HepG2 (cell line): Measurements from ENCODE around the gene MRPL39. TPM values are rescaled to one million over a fixed set of nuclear protein-coding genes. Genes with fewer than 3 reads are reported as not detected.

Experiments used
- ATAC-seq: fragments of 200-7000 bp; cut with Tn5 transposase; 3 replicates; pipeline ENCODE4 v1.9.1; 2020; ENCODE audit warnings: mild to moderate bottlenecking, moderate library complexity
- BruUV-seq: library from RNA; stranded (reverse); fragments of 400-500 nt; replicated peaks from 2 replicates; lab custom pipeline; 2021; lab: Mats Ljungman, UMichigan
- CTCF ChIA-PET: fragments of 300-600 bp; formaldehyde crosslinking; extraction: SDS; loops from one replicate; lab custom pipeline; 2021; ENCODE audit warnings: low total read pairs, inconsistent platforms, low intra/inter-chr PET ratio; lab: Yijun Ruan, JAX
- POLR2A ChIA-PET: fragments of 350-600 bp; sonication (Branson Sonifier 250); formaldehyde crosslinking; loops from one replicate; lab custom pipeline; 2020; ENCODE audit warnings: antibody characterized with exemption, inconsistent platforms; lab: Yijun Ruan, JAX
- DNase-seq: peaks from one replicate; pipeline ENCODE4 v3.0.0-alpha.2; 2015; ENCODE audit warnings: low spot score
- FAIRE-seq: peaks from 3 replicates; lab custom pipeline; 2011; peaks lifted over from hg19 to GRCh38; lab: Jason Lieb, UNC
- H2AFZ ChIP-seq: one replicate; pipeline ENCODE4 v1.6.1; 2011; ENCODE audit warnings: low read length, inconsistent platforms
- H3K27ac ChIP-seq: fragments of 300-600 bp; 3 replicates; pipeline ENCODE4 v1.8.0; 2011; ENCODE audit warnings: mixed run types, mild to moderate bottlenecking, mixed read lengths, low read length, inconsistent platforms; ENCODE audit not compliant: insufficient read depth; ENCODE audit errors: extremely low read length
- H3K27me3 ChIP-seq, 2 experiments: fragments of 200-600 bp in 1 of 2; 2 replicates in 1 of 2; 3 replicates in 1 of 2; pipeline versions ENCODE4 v1.6.0 to v1.8.0; 2011; ENCODE audit warnings: low read length in 2 of 2, mild to moderate bottlenecking in 2 of 2, moderate library complexity in 2 of 2, inconsistent platforms in 1 of 2; ENCODE audit not compliant: insufficient read depth in 2 of 2, control insufficient read depth in 1 of 2
- H3K36me3 ChIP-seq, 2 experiments: fragments of 200-600 bp in 1 of 2; replicated peaks in 1 of 2; 2 replicates in 1 of 2; 3 replicates in 1 of 2; pipeline versions ENCODE4 v1.5.1 to v1.8.0; 2011; ENCODE audit warnings: low read length in 2 of 2, inconsistent platforms in 1 of 2; ENCODE audit not compliant: insufficient read depth in 2 of 2, control insufficient read depth in 1 of 2
- H3K4me1 ChIP-seq: 2 replicates; pipeline ENCODE4 v1.5.1; 2012; ENCODE audit warnings: low read length, inconsistent platforms; ENCODE audit not compliant: insufficient read depth
- H3K4me2 ChIP-seq: 2 replicates; pipeline ENCODE4 v1.6.0; 2011; ENCODE audit warnings: low read depth, low read length, inconsistent platforms
- H3K4me3 ChIP-seq, 3 experiments: fragments of 200-600 bp in 1 of 3; sonication (generic), shearing (Covaris generic) in 1 of 3; replicated peaks in 1 of 3; 2 replicates each; pipeline ENCODE4 v1.5.1; 2011 to 2016; ENCODE audit warnings: low read length in 3 of 3, inconsistent platforms in 2 of 3, low read depth in 2 of 3, mild to moderate bottlenecking in 2 of 3, control low read depth in 1 of 3, mixed read lengths in 1 of 3; ENCODE audit not compliant: insufficient read depth in 1 of 3
- H3K79me2 ChIP-seq: one replicate; pipeline ENCODE4 v1.6.1; 2011; ENCODE audit warnings: low read length, inconsistent platforms; ENCODE audit not compliant: insufficient read depth
- H3K9ac ChIP-seq: 2 replicates; pipeline ENCODE4 v1.6.0; 2011; ENCODE audit warnings: mild to moderate bottlenecking, low read depth, low read length, inconsistent platforms; ENCODE audit not compliant: insufficient read depth
- H3K9me3 ChIP-seq: 2 replicates; pipeline ENCODE4 v1.5.1; 2012; ENCODE audit warnings: mild to moderate bottlenecking, low read length
- H4K20me1 ChIP-seq: 2 replicates; pipeline ENCODE4 v1.6.0; 2011; ENCODE audit warnings: inconsistent platforms, mild to moderate bottlenecking, low read length, moderate library complexity; ENCODE audit not compliant: insufficient read depth
- ARID4A ChIP-seq: sonication (generic); formaldehyde crosslinking; IDR thresholded peaks from 2 replicates; pipeline ENCODE4 v1.5.0; 2020; ENCODE audit warnings: mild to moderate bottlenecking, missing genetic modification reagents, borderline replicate concordance
- KAT8 ChIP-seq: IDR thresholded peaks from 2 replicates; pipeline ENCODE4 v1.6.1; 2016; ENCODE audit warnings: missing genetic modification reagents, missing compliant biosample characterization
- KLF11 ChIP-seq: IDR thresholded peaks from 2 replicates; pipeline ENCODE4 v1.6.1; 2016; ENCODE audit warnings: missing compliant biosample characterization
- PPARG ChIP-seq: conservative IDR thresholded peaks from 2 replicates; pipeline ENCODE4 v1.6.1; 2016; ENCODE audit warnings: missing biosample characterization, missing genetic modification reagents
- ZBTB25 ChIP-seq: IDR thresholded peaks from 2 replicates; pipeline ENCODE4 v1.6.1; 2018; ENCODE audit warnings: missing genetic modification reagents
- ZNF567 ChIP-seq: sonication (generic); formaldehyde crosslinking; IDR thresholded peaks from 2 replicates; pipeline ENCODE4 v1.8.1; 2023; ENCODE audit warnings: mild to moderate bottlenecking, missing genetic modification reagents, borderline replicate concordance
- in situ Hi-C: cut with HindIII; loops from 2 replicates; pipeline ENCODE4 v1.10.0; 2017; ENCODE audit warnings: low pct_unique_long_range_greater_than_20kb; ENCODE audit not compliant: extremely low pct_ligation_motif_present
- intact Hi-C: fragments of 100-400 bp; cut with micrococcal nuclease; formaldehyde crosslinking; loops from one replicate; pipeline ENCODE4 v1.10.0; 2022; ENCODE audit not compliant: unreplicated experiment
- polyA plus RNA-seq, 8 experiments: library from polyadenylated mRNA; depleted of rRNA in 3 of 8; stranded (reverse) in 7 of 8; unstranded in 1 of 8; fragments of >200 nt; fragmentation: Illumina TruSeq in 4 of 8; extraction: Trizol in 4 of 8; gene quantifications; 2 replicates each; pipeline versions ENCODE4 v1.2.1 to v1.2.3, GENCODE V29; 2011 to 2016; ENCODE audit warnings: low read depth in 4 of 8, missing spikeins in 1 of 8, mixed read lengths in 1 of 8; ENCODE audit not compliant: insufficient read depth in 1 of 8
- total RNA-seq, 5 experiments: library from RNA; depleted of rRNA; stranded (reverse); fragments of >200 nt; fragmentation: Illumina TruSeq; extraction: Trizol; gene quantifications; 2 replicates each; pipeline ENCODE4 v1.2.3, GENCODE V29; 2016; ENCODE audit warnings: low read depth in 1 of 5

The MRPL39 gene
- total and polyA plus RNA-seq, 2 of the 13 experiments (the other 11 are each of a cell fraction or from before 2014, with no cell fraction given), result 29.1 to 91.2 TPM

GRCh38 chr21:25555492-25555891, 51.8 kb downstream of the MRPL39 start:
- CTCF ChIA-PET, result no interaction called here
- Histone ChIP-seq H3K4me2 (no peak overlapping the region), H3K36me3 (no peaks in the 10 kb centered on the region), H3K4me1 (peaks cover 36% of the 10 kb centered on the region), H3K4me3 (no peak overlapping the region), H3K9me3 (no peaks in the 10 kb centered on the region), H2AFZ (no peak overlapping the region), H3K79me2 (no peaks in the 10 kb centered on the region), H3K27me3 (no peaks in the 10 kb centered on the region), H3K9ac (no peak overlapping the region), H3K27ac (no peak overlapping the region), H4K20me1 (no peaks in the 10 kb centered on the region)
- no peak for ATAC-seq
- intact Hi-C loops, result no loop called here
- BruUV-seq, result no TSS peak
- DNase-seq, result no peak
- TF ChIP-seq ZBTB25 (CRISPR knock-in tag) (no peak), ZNF567 (no peak), KAT8 (CRISPR knock-in tag) (no peak), PPARG (CRISPR knock-in tag) (no peak), ARID4A (CRISPR knock-in tag) (no peak), KLF11 (CRISPR knock-in tag) (no peak)
- POLR2A ChIA-PET, result no interaction called here
- in situ Hi-C loops, result no loop called here
- no peak for FAIRE-seq
